HEK293T (cell line): ENCODE results near the gene CCL26.
"Not testable (repeated sequence)": the region's sequence is repeated elsewhere in the genome, so short reads cannot be mapped to it uniquely, and the experiment has no call there.

Experiments
- BHLHE40 ChIP-seq: fragments of 450-650 bp; IDR thresholded peaks from 2 replicates; pipeline ENCODE4 v1.6.1; 2016; ENCODE audit warnings: mild to moderate bottlenecking, moderate library complexity, borderline replicate concordance
- CTBP1 ChIP-seq: fragments of 450-650 bp; IDR thresholded peaks from 2 replicates; pipeline ENCODE4 v1.6.1; 2016; ENCODE audit warnings: borderline replicate concordance
- ELF4 ChIP-seq: fragments of 450-650 bp; IDR thresholded peaks from 2 replicates; pipeline ENCODE4 v1.6.1; 2017; ENCODE audit warnings: antibody characterized with exemption
- FOXA1 ChIP-seq: fragments of 450-650 bp; IDR thresholded peaks from 2 replicates; pipeline ENCODE4 v1.6.1; 2016; ENCODE audit warnings: mild to moderate bottlenecking
- FOXK2 ChIP-seq: fragments of 450-650 bp; IDR thresholded peaks from 2 replicates; pipeline ENCODE4 v1.6.1; 2016; ENCODE audit warnings: mild to moderate bottlenecking
- FOXM1 ChIP-seq: fragments of 450-650 bp; IDR thresholded peaks from 2 replicates; pipeline ENCODE4 v1.6.1; 2017; ENCODE audit warnings: mild to moderate bottlenecking, borderline replicate concordance
- HDGF ChIP-seq: fragments of 450-650 bp; IDR thresholded peaks from 2 replicates; pipeline ENCODE4 v1.6.1; 2017; ENCODE audit warnings: antibody characterized with exemption, borderline replicate concordance
- LEF1 ChIP-seq: fragments of 450-650 bp; IDR thresholded peaks from 2 replicates; pipeline ENCODE4 v1.6.1; 2017; ENCODE audit warnings: mild to moderate bottlenecking, borderline replicate concordance
- NFRKB ChIP-seq: fragments of 450-650 bp; IDR thresholded peaks from 2 replicates; pipeline ENCODE4 v1.6.1; 2016; ENCODE audit warnings: mild to moderate bottlenecking, moderate library complexity
- SP1 ChIP-seq: fragments of 450-650 bp; IDR thresholded peaks from 2 replicates; pipeline ENCODE4 v1.6.1; 2017
- ZNF384 ChIP-seq: fragments of 450-650 bp; IDR thresholded peaks from 2 replicates; pipeline ENCODE4 v1.6.1; 2016
- TF ChIP-seq, protein P1 (sequence below): fragments of 450-650 bp; IDR thresholded peaks from 2 replicates; pipeline ENCODE4 v1.6.1; 2016

DNA sequence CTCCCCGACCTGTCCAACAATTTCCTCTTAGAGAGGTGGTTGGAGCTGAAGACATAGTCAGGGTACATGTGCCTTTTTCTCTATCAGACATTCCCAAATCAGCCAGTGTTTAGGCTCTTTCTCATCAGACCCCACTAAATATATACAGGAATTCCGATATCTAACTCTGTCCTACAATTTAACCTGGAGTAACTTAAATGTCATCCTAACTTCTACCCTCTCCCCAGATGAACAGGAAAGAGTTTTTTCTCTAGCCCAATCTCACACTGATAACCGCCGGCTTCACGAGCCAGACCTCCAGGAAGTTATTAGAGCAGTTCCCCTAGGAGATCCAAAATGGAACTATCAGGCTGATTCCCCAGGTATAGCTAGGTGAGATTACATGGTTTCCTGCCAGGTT, 11.0 kb upstream of the CCL26 start:
- not testable (repeated sequence) for TF ChIP-seq BHLHE40, HDGF, FOXM1, FOXA1, SP1, FOXK2, LEF1, CTBP1, ZNF384, NFRKB, ELF4
- TF ChIP-seq, protein P1, sequence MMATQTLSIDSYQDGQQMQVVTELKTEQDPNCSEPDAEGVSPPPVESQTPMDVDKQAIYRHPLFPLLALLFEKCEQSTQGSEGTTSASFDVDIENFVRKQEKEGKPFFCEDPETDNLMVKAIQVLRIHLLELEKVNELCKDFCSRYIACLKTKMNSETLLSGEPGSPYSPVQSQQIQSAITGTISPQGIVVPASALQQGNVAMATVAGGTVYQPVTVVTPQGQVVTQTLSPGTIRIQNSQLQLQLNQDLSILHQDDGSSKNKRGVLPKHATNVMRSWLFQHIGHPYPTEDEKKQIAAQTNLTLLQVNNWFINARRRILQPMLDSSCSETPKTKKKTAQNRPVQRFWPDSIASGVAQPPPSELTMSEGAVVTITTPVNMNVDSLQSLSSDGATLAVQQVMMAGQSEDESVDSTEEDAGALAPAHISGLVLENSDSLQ: not testable (repeated sequence)
